HepG2 (cell line): ENCODE results near the gene GPLD1. TPM values are rescaled to one million over a fixed set of nuclear protein-coding genes. Genes with fewer than 3 reads are reported as not detected.
"Not testable (repeated sequence)": the region's sequence is repeated elsewhere in the genome, so short reads cannot be mapped to it uniquely, and the experiment has no call there.

ENCODE experiments used
- ATAC-seq: fragments of 200-7000 bp; cut with Tn5 transposase; 3 replicates; pipeline ENCODE4 v1.9.1; 2020; ENCODE audit warnings: mild to moderate bottlenecking, moderate library complexity
- BruUV-seq: library from RNA; stranded (reverse); fragments of 400-500 nt; replicated peaks from 2 replicates; lab custom pipeline; 2021; lab: Mats Ljungman, UMichigan
- CTCF ChIA-PET: fragments of 300-600 bp; formaldehyde crosslinking; extraction: SDS; loops from one replicate; lab custom pipeline; 2021; ENCODE audit warnings: low total read pairs, inconsistent platforms, low intra/inter-chr PET ratio; lab: Yijun Ruan, JAX
- POLR2A ChIA-PET: fragments of 350-600 bp; sonication (Branson Sonifier 250); formaldehyde crosslinking; loops from one replicate; lab custom pipeline; 2020; ENCODE audit warnings: antibody characterized with exemption, inconsistent platforms; lab: Yijun Ruan, JAX
- DNase-seq: peaks from one replicate; pipeline ENCODE4 v3.0.0-alpha.2; 2015; ENCODE audit warnings: low spot score
- FAIRE-seq: peaks from 3 replicates; lab custom pipeline; 2011; peaks lifted over from hg19 to GRCh38; lab: Jason Lieb, UNC
- H2AFZ ChIP-seq: one replicate; pipeline ENCODE4 v1.6.1; 2011; ENCODE audit warnings: low read length, inconsistent platforms
- H3K27ac ChIP-seq: fragments of 300-600 bp; 3 replicates; pipeline ENCODE4 v1.8.0; 2011; ENCODE audit warnings: mixed run types, mild to moderate bottlenecking, mixed read lengths, low read length, inconsistent platforms; ENCODE audit not compliant: insufficient read depth; ENCODE audit errors: extremely low read length
- H3K27me3 ChIP-seq, 2 experiments: fragments of 200-600 bp in 1 of 2; 2 replicates in 1 of 2; 3 replicates in 1 of 2; pipeline versions ENCODE4 v1.6.0 to v1.8.0; 2011; ENCODE audit warnings: low read length in 2 of 2, mild to moderate bottlenecking in 2 of 2, moderate library complexity in 2 of 2, inconsistent platforms in 1 of 2; ENCODE audit not compliant: insufficient read depth in 2 of 2, control insufficient read depth in 1 of 2
- H3K36me3 ChIP-seq, 2 experiments: fragments of 200-600 bp in 1 of 2; replicated peaks in 1 of 2; 2 replicates in 1 of 2; 3 replicates in 1 of 2; pipeline versions ENCODE4 v1.5.1 to v1.8.0; 2011; ENCODE audit warnings: low read length in 2 of 2, inconsistent platforms in 1 of 2; ENCODE audit not compliant: insufficient read depth in 2 of 2, control insufficient read depth in 1 of 2
- H3K4me1 ChIP-seq: 2 replicates; pipeline ENCODE4 v1.5.1; 2012; ENCODE audit warnings: low read length, inconsistent platforms; ENCODE audit not compliant: insufficient read depth
- H3K4me2 ChIP-seq: 2 replicates; pipeline ENCODE4 v1.6.0; 2011; ENCODE audit warnings: low read depth, low read length, inconsistent platforms
- H3K4me3 ChIP-seq, 3 experiments: fragments of 200-600 bp in 1 of 3; sonication (generic), shearing (Covaris generic) in 1 of 3; replicated peaks in 1 of 3; 2 replicates each; pipeline ENCODE4 v1.5.1; 2011 to 2016; ENCODE audit warnings: low read length in 3 of 3, inconsistent platforms in 2 of 3, low read depth in 2 of 3, mild to moderate bottlenecking in 2 of 3, control low read depth in 1 of 3, mixed read lengths in 1 of 3; ENCODE audit not compliant: insufficient read depth in 1 of 3
- H3K79me2 ChIP-seq: one replicate; pipeline ENCODE4 v1.6.1; 2011; ENCODE audit warnings: low read length, inconsistent platforms; ENCODE audit not compliant: insufficient read depth
- H3K9ac ChIP-seq: 2 replicates; pipeline ENCODE4 v1.6.0; 2011; ENCODE audit warnings: mild to moderate bottlenecking, low read depth, low read length, inconsistent platforms; ENCODE audit not compliant: insufficient read depth
- H3K9me3 ChIP-seq: 2 replicates; pipeline ENCODE4 v1.5.1; 2012; ENCODE audit warnings: mild to moderate bottlenecking, low read length
- H4K20me1 ChIP-seq: 2 replicates; pipeline ENCODE4 v1.6.0; 2011; ENCODE audit warnings: inconsistent platforms, mild to moderate bottlenecking, low read length, moderate library complexity; ENCODE audit not compliant: insufficient read depth
- CHD4 ChIP-seq: fragments of 200-600 bp; sonication (generic); IDR thresholded peaks from 2 replicates; pipeline ENCODE4 v1.7.0; 2017; ENCODE audit warnings: mild to moderate bottlenecking, low read length, borderline replicate concordance
- HMG20A ChIP-seq: IDR thresholded peaks from 2 replicates; pipeline ENCODE4 v1.6.1; 2016; ENCODE audit warnings: borderline replicate concordance
- KDM1A ChIP-seq: IDR thresholded peaks from 2 replicates; pipeline ENCODE4 v1.6.1; 2016; ENCODE audit warnings: missing compliant biosample characterization
- RCOR2 ChIP-seq: IDR thresholded peaks from 2 replicates; pipeline ENCODE4 v1.6.1; 2016; ENCODE audit warnings: missing biosample characterization, missing genetic modification reagents
- ZMYM3 ChIP-seq: sonication (generic); formaldehyde crosslinking; IDR thresholded peaks from 2 replicates; pipeline ENCODE4 v1.5.1; 2020; ENCODE audit warnings: mild to moderate bottlenecking, missing genetic modification reagents
- WGBS: methylation state at CpG from one replicate; pipeline ENCODE4 v1.1.6; 2017; ENCODE audit warnings: low lambda C conversion rate; 5-methylcytosine and 5-hydroxymethylcytosine counted together
- in situ Hi-C: cut with HindIII; loops from 2 replicates; pipeline ENCODE4 v1.10.0; 2017; ENCODE audit warnings: low pct_unique_long_range_greater_than_20kb; ENCODE audit not compliant: extremely low pct_ligation_motif_present
- intact Hi-C: fragments of 100-400 bp; cut with micrococcal nuclease; formaldehyde crosslinking; loops from one replicate; pipeline ENCODE4 v1.10.0; 2022; ENCODE audit not compliant: unreplicated experiment
- polyA plus RNA-seq, 8 experiments: library from polyadenylated mRNA; depleted of rRNA in 3 of 8; stranded (reverse) in 7 of 8; unstranded in 1 of 8; fragments of >200 nt; fragmentation: Illumina TruSeq in 4 of 8; extraction: Trizol in 4 of 8; gene quantifications; 2 replicates each; pipeline versions ENCODE4 v1.2.1 to v1.2.3, GENCODE V29; 2011 to 2016; ENCODE audit warnings: low read depth in 4 of 8, missing spikeins in 1 of 8, mixed read lengths in 1 of 8; ENCODE audit not compliant: insufficient read depth in 1 of 8
- total RNA-seq, 5 experiments: library from RNA; depleted of rRNA; stranded (reverse); fragments of >200 nt; fragmentation: Illumina TruSeq; extraction: Trizol; gene quantifications; 2 replicates each; pipeline ENCODE4 v1.2.3, GENCODE V29; 2016; ENCODE audit warnings: low read depth in 1 of 5
- TF ChIP-seq, protein P1 (sequence below): sonication (generic); formaldehyde crosslinking; conservative IDR thresholded peaks from 2 replicates; pipeline ENCODE4 v1.4.0; 2020; ENCODE audit warnings: mild to moderate bottlenecking, missing genetic modification reagents, moderate library complexity
- TF ChIP-seq, protein P2 (sequence below): sonication (generic); formaldehyde crosslinking; IDR thresholded peaks from 2 replicates; pipeline ENCODE4 v1.5.1; 2020; ENCODE audit warnings: missing genetic modification reagents, mild to moderate bottlenecking, borderline replicate concordance
- TF ChIP-seq, protein P3 (sequence below): sonication (generic); formaldehyde crosslinking; IDR thresholded peaks from 2 replicates; pipeline ENCODE4 v1.5.1; 2020; ENCODE audit warnings: mild to moderate bottlenecking, missing genetic modification reagents

The GPLD1 gene
- total and polyA plus RNA-seq, 2 of the 13 experiments (the other 11 are each of a cell fraction or from before 2014, with no cell fraction given): 6.2 to 7.6 TPM

DNA sequence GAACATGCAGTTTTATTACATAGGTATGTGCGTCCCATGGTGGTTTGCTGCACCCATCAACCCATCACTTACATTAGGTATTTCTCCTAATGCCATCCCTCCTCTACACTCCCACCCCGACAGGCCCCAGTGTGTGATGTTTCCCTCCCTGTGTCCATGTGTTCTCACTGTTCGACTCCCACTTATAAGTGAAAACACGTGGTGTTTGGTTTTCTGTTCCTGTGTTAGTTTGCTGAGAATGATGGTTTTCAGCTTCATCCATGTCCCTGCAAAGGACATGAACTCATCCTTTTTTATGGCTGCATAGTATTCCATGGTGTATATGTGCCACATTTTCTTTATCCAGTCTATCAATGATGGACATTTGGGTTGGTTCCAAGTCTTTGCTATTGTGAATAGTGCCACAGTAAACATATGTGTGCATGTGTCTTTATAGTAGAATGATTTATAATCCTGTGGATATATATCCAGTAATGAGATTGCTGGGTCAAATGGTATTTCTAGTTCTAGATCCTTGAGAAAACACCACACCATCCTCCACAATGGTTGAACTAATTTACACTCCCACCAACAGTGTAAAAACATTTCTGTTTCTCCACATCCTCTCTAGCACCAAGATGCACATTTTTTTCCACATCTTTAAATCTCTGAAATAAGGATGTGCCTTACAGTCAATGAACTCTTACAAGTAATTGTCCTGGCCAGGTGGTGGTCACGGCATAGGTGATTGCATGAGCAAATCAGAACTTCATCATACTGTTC, 104.8 kb downstream of the GPLD1 start:
- not testable (repeated sequence) for H2AFZ ChIP-seq, FAIRE-seq, BruUV-seq, DNase-seq, H3K27me3 ChIP-seq, H3K9me3 ChIP-seq, ATAC-seq, H4K20me1 ChIP-seq, H3K36me3 ChIP-seq
- CTCF ChIA-PET: interaction anchor here (2.4 kb wide), 1 partner anchor 101 kb away, joined by 35 read pairs; no protein-coding TSS in a partner anchor
- in situ Hi-C loops (loop anchor here (5.0 kb wide), 1 partner anchor 102 kb away; no protein-coding TSS in a partner anchor), intact Hi-C loops (loop anchor here (1.0 to 10.0 kb wide), 6 partner anchors 18 to 322 kb away; partner anchors contain the start of gene MRS2)
- H3K4me1 ChIP-seq: peaks cover 78% of the 10 kb centered on the region
- peak overlapping the region in 1 of 3 experiments; percentile 16; a peak in 1 of 6 replicates for H3K4me3 ChIP-seq
- H3K79me2 ChIP-seq: peaks cover 27% of the 10 kb centered on the region
- 93% methylated on average over 5 of the region's 5 CpGs for WGBS
- H3K27ac ChIP-seq: peak overlapping the region; percentile 79
- H3K4me2 ChIP-seq: peak overlapping the region; percentile 60
- peak overlapping the region; percentile 53 for H3K9ac ChIP-seq
- POLR2A ChIA-PET: interaction anchor here (0.7 kb wide), 1 partner anchor 101 kb away, joined by 5 read pairs; no protein-coding TSS in a partner anchor
- TF ChIP-seq, protein P1, sequence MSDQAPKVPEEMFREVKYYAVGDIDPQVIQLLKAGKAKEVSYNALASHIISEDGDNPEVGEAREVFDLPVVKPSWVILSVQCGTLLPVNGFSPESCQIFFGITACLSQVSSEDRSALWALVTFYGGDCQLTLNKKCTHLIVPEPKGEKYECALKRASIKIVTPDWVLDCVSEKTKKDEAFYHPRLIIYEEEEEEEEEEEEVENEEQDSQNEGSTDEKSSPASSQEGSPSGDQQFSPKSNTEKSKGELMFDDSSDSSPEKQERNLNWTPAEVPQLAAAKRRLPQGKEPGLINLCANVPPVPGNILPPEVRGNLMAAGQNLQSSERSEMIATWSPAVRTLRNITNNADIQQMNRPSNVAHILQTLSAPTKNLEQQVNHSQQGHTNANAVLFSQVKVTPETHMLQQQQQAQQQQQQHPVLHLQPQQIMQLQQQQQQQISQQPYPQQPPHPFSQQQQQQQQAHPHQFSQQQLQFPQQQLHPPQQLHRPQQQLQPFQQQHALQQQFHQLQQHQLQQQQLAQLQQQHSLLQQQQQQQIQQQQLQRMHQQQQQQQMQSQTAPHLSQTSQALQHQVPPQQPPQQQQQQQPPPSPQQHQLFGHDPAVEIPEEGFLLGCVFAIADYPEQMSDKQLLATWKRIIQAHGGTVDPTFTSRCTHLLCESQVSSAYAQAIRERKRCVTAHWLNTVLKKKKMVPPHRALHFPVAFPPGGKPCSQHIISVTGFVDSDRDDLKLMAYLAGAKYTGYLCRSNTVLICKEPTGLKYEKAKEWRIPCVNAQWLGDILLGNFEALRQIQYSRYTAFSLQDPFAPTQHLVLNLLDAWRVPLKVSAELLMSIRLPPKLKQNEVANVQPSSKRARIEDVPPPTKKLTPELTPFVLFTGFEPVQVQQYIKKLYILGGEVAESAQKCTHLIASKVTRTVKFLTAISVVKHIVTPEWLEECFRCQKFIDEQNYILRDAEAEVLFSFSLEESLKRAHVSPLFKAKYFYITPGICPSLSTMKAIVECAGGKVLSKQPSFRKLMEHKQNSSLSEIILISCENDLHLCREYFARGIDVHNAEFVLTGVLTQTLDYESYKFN: 0 out of 2 replicates have a peak, but pooled peaks have one; percentile 9
- TF ChIP-seq, protein P2, sequence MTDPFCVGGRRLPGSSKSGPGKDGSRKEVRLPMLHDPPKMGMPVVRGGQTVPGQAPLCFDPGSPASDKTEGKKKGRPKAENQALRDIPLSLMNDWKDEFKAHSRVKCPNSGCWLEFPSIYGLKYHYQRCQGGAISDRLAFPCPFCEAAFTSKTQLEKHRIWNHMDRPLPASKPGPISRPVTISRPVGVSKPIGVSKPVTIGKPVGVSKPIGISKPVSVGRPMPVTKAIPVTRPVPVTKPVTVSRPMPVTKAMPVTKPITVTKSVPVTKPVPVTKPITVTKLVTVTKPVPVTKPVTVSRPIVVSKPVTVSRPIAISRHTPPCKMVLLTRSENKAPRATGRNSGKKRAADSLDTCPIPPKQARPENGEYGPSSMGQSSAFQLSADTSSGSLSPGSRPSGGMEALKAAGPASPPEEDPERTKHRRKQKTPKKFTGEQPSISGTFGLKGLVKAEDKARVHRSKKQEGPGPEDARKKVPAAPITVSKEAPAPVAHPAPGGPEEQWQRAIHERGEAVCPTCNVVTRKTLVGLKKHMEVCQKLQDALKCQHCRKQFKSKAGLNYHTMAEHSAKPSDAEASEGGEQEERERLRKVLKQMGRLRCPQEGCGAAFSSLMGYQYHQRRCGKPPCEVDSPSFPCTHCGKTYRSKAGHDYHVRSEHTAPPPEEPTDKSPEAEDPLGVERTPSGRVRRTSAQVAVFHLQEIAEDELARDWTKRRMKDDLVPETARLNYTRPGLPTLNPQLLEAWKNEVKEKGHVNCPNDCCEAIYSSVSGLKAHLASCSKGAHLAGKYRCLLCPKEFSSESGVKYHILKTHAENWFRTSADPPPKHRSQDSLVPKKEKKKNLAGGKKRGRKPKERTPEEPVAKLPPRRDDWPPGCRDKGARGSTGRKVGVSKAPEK: 0 out of 2 replicates have a peak, but pooled peaks have one; percentile 55
- TF ChIP-seq KDM1A (CRISPR knock-in tag) (peak; percentile 61; the same call in 1 of the 2 replicates), RCOR2 (CRISPR knock-in tag) (peak; percentile 70; the same call in 1 of the 2 replicates), CHD4 (peak; percentile 16; the same call in 1 of the 2 replicates), ZMYM3 (CRISPR knock-in tag) (peak; percentile 68), HMG20A (peak; percentile 57; the same call in 1 of the 2 replicates)
- TF ChIP-seq, protein P3, sequence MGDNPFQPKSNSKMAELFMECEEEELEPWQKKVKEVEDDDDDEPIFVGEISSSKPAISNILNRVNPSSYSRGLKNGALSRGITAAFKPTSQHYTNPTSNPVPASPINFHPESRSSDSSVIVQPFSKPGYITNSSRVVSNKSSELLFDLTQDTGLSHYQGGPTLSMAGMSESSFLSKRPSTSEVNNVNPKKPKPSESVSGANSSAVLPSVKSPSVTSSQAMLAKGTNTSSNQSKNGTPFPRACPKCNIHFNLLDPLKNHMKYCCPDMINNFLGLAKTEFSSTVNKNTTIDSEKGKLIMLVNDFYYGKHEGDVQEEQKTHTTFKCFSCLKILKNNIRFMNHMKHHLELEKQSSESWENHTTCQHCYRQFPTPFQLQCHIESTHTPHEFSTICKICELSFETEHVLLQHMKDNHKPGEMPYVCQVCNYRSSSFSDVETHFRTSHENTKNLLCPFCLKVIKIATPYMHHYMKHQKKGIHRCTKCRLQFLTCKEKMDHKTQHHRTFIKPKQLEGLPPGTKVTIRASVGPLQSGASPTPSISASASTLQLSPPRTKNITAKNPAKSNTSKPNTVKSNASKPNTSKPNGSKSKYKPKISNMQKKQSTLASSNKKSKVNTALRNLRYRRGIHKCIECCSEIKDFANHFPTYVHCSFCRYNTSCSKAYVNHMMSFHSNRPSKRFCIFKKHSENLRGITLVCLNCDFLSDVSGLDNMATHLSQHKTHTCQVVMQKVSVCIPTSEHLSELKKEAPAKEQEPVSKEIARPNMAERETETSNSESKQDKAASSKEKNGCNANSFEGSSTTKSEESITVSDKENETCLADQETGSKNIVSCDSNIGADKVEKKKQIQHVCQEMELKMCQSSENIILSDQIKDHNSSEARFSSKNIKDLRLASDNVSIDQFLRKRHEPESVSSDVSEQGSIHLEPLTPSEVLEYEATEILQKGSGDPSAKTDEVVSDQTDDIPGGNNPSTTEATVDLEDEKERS (CRISPR knock-in tag): peak; percentile 80
